Prostate gland (tissue), 2 donors: ENCODE measurements around the gene TGFBRAP1.

Experiments
- CTCF ChIP-seq, 4 experiments: fragments of 200-600 bp in 2 of 4; fragments of 450-650 bp in 2 of 4; sonication (generic) in 2 of 4; IDR thresholded peaks; 1 replicate in 3 of 4; 2 replicates in 1 of 4; pipeline ENCODE4 v1.5.1; 2016 to 2019; ENCODE audit warnings: antibody characterized with exemption in 4 of 4, mild to moderate bottlenecking in 2 of 4, moderate library complexity in 2 of 4
- POLR2A ChIP-seq: fragments of 450-650 bp; IDR thresholded peaks from one replicate; pipeline ENCODE4 v1.6.1; 2016; ENCODE audit warnings: antibody characterized with exemption, mild to moderate bottlenecking

- no peak for TF ChIP-seq CTCF (IDR thresholded peaks at IDR 0.05)
- no peak for TF ChIP-seq POLR2A
Measured at GRCh38 chr2:105339414-105339813, 9.9 kb upstream of the TGFBRAP1 start.
